ENCODE measurements around the gene PAWR. TPM values are rescaled to one million over a fixed set of nuclear protein-coding genes. Genes with fewer than 3 reads are reported as not detected.
A peak's percentile ranks its signal among the peaks of the same experiment; 100 is the strongest.
"Not testable (repeated sequence)": the region's sequence is repeated elsewhere in the genome, so short reads cannot be mapped to it uniquely, and the experiment has no call there.

The PAWR gene
- total RNA-seq, 3 donors from 2014 or later, result 17.0 to 155 (median 101) TPM

DNA sequence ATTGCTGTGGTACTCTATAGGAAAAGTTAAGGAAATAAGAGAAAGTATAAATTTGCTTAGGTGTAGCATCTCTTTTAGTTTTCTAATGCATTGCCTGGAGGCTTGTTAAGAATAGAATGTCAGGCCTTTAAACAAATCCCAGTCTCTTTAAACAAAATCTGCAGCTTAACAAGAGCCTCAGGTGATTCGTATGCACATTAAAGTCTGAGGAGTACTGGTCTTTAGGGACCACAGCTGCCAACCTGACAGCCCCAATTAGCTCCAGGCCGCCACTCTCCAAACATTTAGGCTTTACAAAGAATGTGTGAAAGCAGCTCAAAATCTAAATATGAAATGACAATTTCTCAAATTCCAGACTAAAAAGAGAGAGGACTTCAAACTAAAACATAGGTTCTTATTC lies 35.7 kb downstream of the PAWR start:
- no peaks in the 10 kb centered on the region for H3K36me3 ChIP-seq
- no peak for DNase-seq (ENCODE audit: low spot score in 2 of 2)
- no peak overlapping the region for H3K27ac ChIP-seq
- intact Hi-C loops (cut with DNase I; ENCODE audit: low total_unique reads), result no loop called here
- H3K4me3 ChIP-seq, result no peak overlapping the region
- no peaks in the 10 kb centered on the region for H3K9me3 ChIP-seq
- no peaks in the 10 kb centered on the region for H3K27me3 ChIP-seq
- TF ChIP-seq CTCF (IDR thresholded peaks at IDR 0.05) (no peak), POLR2A (IDR thresholded peaks at IDR 0.05) (no peak), POLR2AphosphoS5 (IDR thresholded peaks at IDR 0.05) (no peak)
- H3K4me1 ChIP-seq, result peaks cover 0 to 3% of the 10 kb centered on the region in 2 donors

DNA sequence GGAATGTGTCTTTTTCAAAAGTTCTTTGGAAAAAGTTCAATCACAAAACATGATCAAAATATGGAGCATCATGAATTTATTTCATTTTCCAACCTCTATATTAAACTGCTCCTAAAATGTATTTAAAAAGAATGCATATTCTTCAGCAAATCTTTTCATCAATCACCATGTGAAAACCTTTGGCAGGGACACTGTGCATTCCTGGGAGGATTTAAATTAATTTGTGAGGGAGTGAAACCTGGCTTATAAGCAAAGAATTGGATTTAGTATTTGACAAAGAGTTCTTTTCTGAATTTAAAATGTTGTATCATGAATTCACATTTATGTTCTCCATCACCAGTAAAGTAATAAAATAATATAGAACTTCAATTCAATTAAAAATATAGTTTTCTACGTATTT lies 38.2 kb downstream of the PAWR start:
- no peak for DNase-seq (ENCODE audit: low spot score in 2 of 2)
- Histone ChIP-seq H3K4me3 (no peak overlapping the region), H3K4me1 (no peaks in the 10 kb centered on the region), H3K36me3 (no peaks in the 10 kb centered on the region), H3K9me3 (no peaks in the 10 kb centered on the region), H3K27ac (no peak overlapping the region), H3K27me3 (no peaks in the 10 kb centered on the region)
- TF ChIP-seq CTCF (IDR thresholded peaks at IDR 0.05) (no peak), POLR2A (IDR thresholded peaks at IDR 0.05) (no peak), POLR2AphosphoS5 (IDR thresholded peaks at IDR 0.05) (no peak)
- intact Hi-C loops (cut with DNase I; ENCODE audit: low total_unique reads), result no loop called here

GRCh38 chr12:79650440-79650839 lies 40.3 kb downstream of the PAWR start:
- no peaks in the 10 kb centered on the region for H3K9me3 ChIP-seq
- H3K27ac ChIP-seq, result no peak overlapping the region
- no peaks in the 10 kb centered on the region for H3K36me3 ChIP-seq
- no peak for TF ChIP-seq POLR2AphosphoS5 (IDR thresholded peaks at IDR 0.05)
- no peak for TF ChIP-seq POLR2A (IDR thresholded peaks at IDR 0.05)
- TF ChIP-seq CTCF (IDR thresholded peaks at IDR 0.05), result no peak
- no peaks in the 10 kb centered on the region for H3K27me3 ChIP-seq
- H3K4me3 ChIP-seq, result no peak overlapping the region
- DNase-seq (ENCODE audit: low spot score in 2 of 2), result no peak
- intact Hi-C loops (cut with DNase I; ENCODE audit: low total_unique reads), result no loop called here
- no peaks in the 10 kb centered on the region for H3K4me1 ChIP-seq

DNA sequence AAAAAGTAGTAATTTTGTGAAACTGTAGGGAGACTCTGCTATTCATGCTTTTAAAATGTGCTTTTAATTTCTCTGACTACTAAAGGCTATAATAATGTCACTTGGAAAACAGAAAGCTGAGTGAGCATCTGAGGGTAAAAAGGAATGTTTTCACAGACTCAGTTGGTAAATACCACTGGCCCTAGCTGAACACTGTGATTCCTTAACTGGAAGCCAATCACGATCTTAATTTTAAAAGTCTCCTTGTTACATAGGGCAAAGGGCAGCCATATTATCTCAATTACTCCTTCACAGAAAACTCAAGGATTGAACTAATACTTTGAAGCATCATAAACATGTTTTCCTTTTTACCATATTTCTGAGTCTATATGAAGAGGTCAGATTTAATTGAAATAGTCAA lies 41.9 kb downstream of the PAWR start:
- H3K36me3 ChIP-seq, result no peaks in the 10 kb centered on the region
- no peak for DNase-seq (ENCODE audit: low spot score in 2 of 2)
- TF ChIP-seq POLR2A (IDR thresholded peaks at IDR 0.05), result no peak
- no peak for TF ChIP-seq CTCF (IDR thresholded peaks at IDR 0.05)
- no peak for TF ChIP-seq POLR2AphosphoS5 (IDR thresholded peaks at IDR 0.05)
- H3K9me3 ChIP-seq, result no peaks in the 10 kb centered on the region
- no peaks in the 10 kb centered on the region for H3K27me3 ChIP-seq
- H3K4me3 ChIP-seq, result no peak overlapping the region
- intact Hi-C loops (cut with DNase I; ENCODE audit: low total_unique reads), result no loop called here
- H3K4me1 ChIP-seq, result no peaks in the 10 kb centered on the region
- peak overlapping the region in 1 of 2 donors; percentile 3 for H3K27ac ChIP-seq

DNA sequence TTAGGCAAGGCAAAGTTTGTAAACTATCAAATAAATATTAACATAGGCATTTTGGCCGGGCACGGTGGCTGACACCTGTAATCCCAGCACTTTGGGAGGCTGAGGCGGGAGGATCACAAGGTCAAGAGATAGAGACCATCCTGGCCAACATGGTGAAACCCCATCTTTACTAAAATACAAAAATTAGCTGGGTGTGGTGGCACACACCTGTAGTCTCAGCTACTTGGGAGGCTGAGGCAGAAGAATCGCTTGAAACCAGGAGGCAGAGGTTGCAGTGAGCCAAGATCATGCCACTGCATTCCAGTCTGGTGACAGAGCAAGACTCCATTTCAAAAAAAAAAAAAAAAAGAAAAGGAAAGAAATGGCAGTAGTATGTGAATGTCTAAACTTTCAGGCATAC lies 43.9 kb downstream of the PAWR start:
- H3K27me3 ChIP-seq; intact Hi-C loops (cut with DNase I; ENCODE audit: low total_unique reads); H3K4me3 ChIP-seq; H3K4me1 ChIP-seq; H3K9me3 ChIP-seq; H3K36me3 ChIP-seq; DNase-seq (ENCODE audit: low spot score in 2 of 2); H3K27ac ChIP-seq: not testable (repeated sequence)

- Histone ChIP-seq H3K9me3 (no peaks in the 10 kb centered on the region), H3K4me1 (no peaks in the 10 kb centered on the region), H3K27me3 (no peaks in the 10 kb centered on the region), H3K36me3 (no peaks in the 10 kb centered on the region), H3K27ac (no peak overlapping the region), H3K4me3 (no peak overlapping the region)
- DNase-seq (ENCODE audit: low spot score in 2 of 2), result no peak
- intact Hi-C loops (cut with DNase I; ENCODE audit: low total_unique reads), result no loop called here
- TF ChIP-seq POLR2A (IDR thresholded peaks at IDR 0.05) (no peak), CTCF (IDR thresholded peaks at IDR 0.05) (no peak), POLR2AphosphoS5 (IDR thresholded peaks at IDR 0.05) (no peak)
These were observed 45.5 kb downstream of the PAWR start for GRCh38 chr12:79645235-79645630.

Measured in breast epithelium (tissue), 4 donors.